ENCODE data around the gene GZF1.

GZF1 gene

GRCh38 chr20:23356203-23356602 is 5.8 kb upstream of the GZF1 start:
- no peak overlapping the region for H3K4me3 ChIP-seq (ENCODE audit: low read length)
- H3K9ac ChIP-seq (ENCODE audit: low read length), result peak overlapping the region; percentile 59
- H3K27ac ChIP-seq (ENCODE audit: low read depth, low read length), result no peak overlapping the region
- H2BK120ac ChIP-seq (ENCODE audit: low read depth, low read length), result no peak overlapping the region
- WGBS (ENCODE audit: extremely low coverage, insufficient coverage, low lambda C conversion rate), result no CpG with 5 or more reads among the region's 27 CpGs
- no peaks in the 10 kb centered on the region for H3K36me3 ChIP-seq (ENCODE audit: control insufficient read depth, insufficient read depth, low read length)
- peak overlapping the region; percentile 75 for H3K56ac ChIP-seq (ENCODE audit: low read length)
- H3K79me2 ChIP-seq (ENCODE audit: control insufficient read depth, insufficient read depth, low read length), result peaks cover 20% of the 10 kb centered on the region
- H3K4me2 ChIP-seq (ENCODE audit: low read length), result peak overlapping the region; percentile 30
- H3K79me1 ChIP-seq (ENCODE audit: low read length), result peaks cover 14% of the 10 kb centered on the region
- no peak overlapping the region for H3K18ac ChIP-seq (ENCODE audit: low read length)
- no peak overlapping the region for H2BK15ac ChIP-seq (replicated peaks; ENCODE audit: low read depth)
- H3K4me1 ChIP-seq (ENCODE audit: control insufficient read depth, low read depth, low read length), result peaks cover 2% of the 10 kb centered on the region
- no peak overlapping the region for H4K5ac ChIP-seq (ENCODE audit: low read length)
- no peak overlapping the region for H2AK5ac ChIP-seq (ENCODE audit: low read length)
- H2BK5ac ChIP-seq (ENCODE audit: low read length), result no peak overlapping the region
- H3K4ac ChIP-seq (ENCODE audit: low read depth, low read length), result no peak overlapping the region
- H3K27me3 ChIP-seq (ENCODE audit: insufficient read depth, low read length, poor library complexity), result no peaks in the 10 kb centered on the region
- no peak overlapping the region for H4K8ac ChIP-seq (ENCODE audit: low read depth, low read length)
- H3K23ac ChIP-seq (ENCODE audit: low read length), result no peak overlapping the region
- DNase-seq, result peak; percentile 72

- peak overlapping the region; percentile 5 for H2BK5ac ChIP-seq (ENCODE audit: low read length)
- WGBS (ENCODE audit: extremely low coverage, insufficient coverage, low lambda C conversion rate), result no CpG with 5 or more reads among the region's 71 CpGs
- H2BK120ac ChIP-seq (ENCODE audit: low read depth, low read length), result no peak overlapping the region
- H4K5ac ChIP-seq (ENCODE audit: low read length), result no peak overlapping the region
- no peak overlapping the region for H4K8ac ChIP-seq (ENCODE audit: low read depth, low read length)
- peaks cover 10% of the 10 kb centered on the region for H3K79me1 ChIP-seq (ENCODE audit: low read length)
- H3K4ac ChIP-seq (ENCODE audit: low read depth, low read length), result no peak overlapping the region
- H3K23ac ChIP-seq (ENCODE audit: low read length), result no peak overlapping the region
- no peak overlapping the region for H2AK5ac ChIP-seq (ENCODE audit: low read length)
- H2BK15ac ChIP-seq (replicated peaks; ENCODE audit: low read depth), result no peak overlapping the region
- peak overlapping the region; percentile 86 for H3K56ac ChIP-seq (ENCODE audit: low read length)
- peaks cover 3% of the 10 kb centered on the region for H3K4me1 ChIP-seq (ENCODE audit: control insufficient read depth, low read depth, low read length)
- H3K36me3 ChIP-seq (ENCODE audit: control insufficient read depth, insufficient read depth, low read length), result no peaks in the 10 kb centered on the region
- H3K79me2 ChIP-seq (ENCODE audit: control insufficient read depth, insufficient read depth, low read length), result peaks cover 10% of the 10 kb centered on the region
- no peaks in the 10 kb centered on the region for H3K27me3 ChIP-seq (ENCODE audit: insufficient read depth, low read length, poor library complexity)
- peak overlapping the region; percentile 28 for H3K27ac ChIP-seq (ENCODE audit: low read depth, low read length)
- peak overlapping the region; percentile 81 for H3K4me3 ChIP-seq (ENCODE audit: low read length)
- peak; percentile 100 for DNase-seq
- H3K9ac ChIP-seq (ENCODE audit: low read length), result peak overlapping the region; percentile 81
- H3K4me2 ChIP-seq (ENCODE audit: low read length), result peak overlapping the region; percentile 76
- H3K18ac ChIP-seq (ENCODE audit: low read length), result no peak overlapping the region
Observed at GRCh38 chr20:23357767-23358562, 4.0 kb upstream of the GZF1 start.

GRCh38 chr20:23358563-23358906 is 3.4 kb upstream of the GZF1 start:
- WGBS (ENCODE audit: extremely low coverage, insufficient coverage, low lambda C conversion rate), result no CpG with 5 or more reads among the region's 6 CpGs
- H3K4me3 ChIP-seq (ENCODE audit: low read length), result no peak overlapping the region

GRCh38 chr20:23358923-23359593 is 2.9 kb upstream of the GZF1 start:
- H3K4me2 ChIP-seq (ENCODE audit: low read length), result no peak overlapping the region
- no CpG with 5 or more reads among the region's 7 CpGs for WGBS (ENCODE audit: extremely low coverage, insufficient coverage, low lambda C conversion rate)
- H2BK120ac ChIP-seq (ENCODE audit: low read depth, low read length), result no peak overlapping the region
- H2BK15ac ChIP-seq (replicated peaks; ENCODE audit: low read depth), result no peak overlapping the region
- H2AK5ac ChIP-seq (ENCODE audit: low read length), result no peak overlapping the region
- no peak overlapping the region for H3K18ac ChIP-seq (ENCODE audit: low read length)
- H2BK5ac ChIP-seq (ENCODE audit: low read length), result no peak overlapping the region
- no peak overlapping the region for H3K9ac ChIP-seq (ENCODE audit: low read length)
- peaks cover 9% of the 10 kb centered on the region for H3K4me1 ChIP-seq (ENCODE audit: control insufficient read depth, low read depth, low read length)
- no peak overlapping the region for H3K56ac ChIP-seq (ENCODE audit: low read length)
- no peak overlapping the region for H3K23ac ChIP-seq (ENCODE audit: low read length)
- no peak for DNase-seq
- H4K8ac ChIP-seq (ENCODE audit: low read depth, low read length), result no peak overlapping the region
- peaks cover 12% of the 10 kb centered on the region for H3K79me1 ChIP-seq (ENCODE audit: low read length)
- no peak overlapping the region for H3K4me3 ChIP-seq (ENCODE audit: low read length)
- H3K36me3 ChIP-seq (ENCODE audit: control insufficient read depth, insufficient read depth, low read length), result no peaks in the 10 kb centered on the region
- no peak overlapping the region for H3K4ac ChIP-seq (ENCODE audit: low read depth, low read length)
- peaks cover 12% of the 10 kb centered on the region for H3K79me2 ChIP-seq (ENCODE audit: control insufficient read depth, insufficient read depth, low read length)
- no peak overlapping the region for H3K27ac ChIP-seq (ENCODE audit: low read depth, low read length)
- H3K27me3 ChIP-seq (ENCODE audit: insufficient read depth, low read length, poor library complexity), result no peaks in the 10 kb centered on the region
- no peak overlapping the region for H4K5ac ChIP-seq (ENCODE audit: low read length)

More at GRCh38 chr20:23358563-23358906, 3.4 kb upstream of the GZF1 start:
- H3K36me3 ChIP-seq (ENCODE audit: control insufficient read depth, insufficient read depth, low read length), result no peaks in the 10 kb centered on the region
- no peak overlapping the region for H2BK15ac ChIP-seq (replicated peaks; ENCODE audit: low read depth)
- peak overlapping the region; percentile 36 for H3K9ac ChIP-seq (ENCODE audit: low read length)
- peaks cover 9% of the 10 kb centered on the region for H3K4me1 ChIP-seq (ENCODE audit: control insufficient read depth, low read depth, low read length)
- peaks cover 14% of the 10 kb centered on the region for H3K79me2 ChIP-seq (ENCODE audit: control insufficient read depth, insufficient read depth, low read length)
- DNase-seq, result no peak
- no peak overlapping the region for H2BK5ac ChIP-seq (ENCODE audit: low read length)
- H4K5ac ChIP-seq (ENCODE audit: low read length), result no peak overlapping the region
- no peak overlapping the region for H2BK120ac ChIP-seq (ENCODE audit: low read depth, low read length)
- H3K4ac ChIP-seq (ENCODE audit: low read depth, low read length), result no peak overlapping the region
- H3K56ac ChIP-seq (ENCODE audit: low read length), result peak overlapping the region; percentile 37
- H3K79me1 ChIP-seq (ENCODE audit: low read length), result peaks cover 16% of the 10 kb centered on the region
- peak overlapping the region; percentile 8 for H3K4me2 ChIP-seq (ENCODE audit: low read length)
- no peak overlapping the region for H3K23ac ChIP-seq (ENCODE audit: low read length)
- no peak overlapping the region for H3K27ac ChIP-seq (ENCODE audit: low read depth, low read length)
- H2AK5ac ChIP-seq (ENCODE audit: low read length), result no peak overlapping the region
- no peaks in the 10 kb centered on the region for H3K27me3 ChIP-seq (ENCODE audit: insufficient read depth, low read length, poor library complexity)
- no peak overlapping the region for H4K8ac ChIP-seq (ENCODE audit: low read depth, low read length)
- no peak overlapping the region for H3K18ac ChIP-seq (ENCODE audit: low read length)

- Histone ChIP-seq H3K27ac (ENCODE audit: low read depth, low read length) (no peak overlapping the region), H2AK5ac (ENCODE audit: low read length) (no peak overlapping the region), H3K27me3 (ENCODE audit: insufficient read depth, low read length, poor library complexity) (no peaks in the 10 kb centered on the region), H3K4me3 (ENCODE audit: low read length) (no peak overlapping the region), H2BK15ac (replicated peaks; ENCODE audit: low read depth) (no peak overlapping the region), H3K4ac (ENCODE audit: low read depth, low read length) (no peak overlapping the region), H3K36me3 (ENCODE audit: control insufficient read depth, insufficient read depth, low read length) (peaks cover 2% of the 10 kb centered on the region), H3K56ac (ENCODE audit: low read length) (no peak overlapping the region), H4K8ac (ENCODE audit: low read depth, low read length) (no peak overlapping the region), H3K23ac (ENCODE audit: low read length) (no peak overlapping the region), H3K79me1 (ENCODE audit: low read length) (peaks cover 19% of the 10 kb centered on the region), H3K4me1 (ENCODE audit: control insufficient read depth, low read depth, low read length) (peaks cover 9% of the 10 kb centered on the region), H2BK120ac (ENCODE audit: low read depth, low read length) (no peak overlapping the region), H4K5ac (ENCODE audit: low read length) (no peak overlapping the region), H3K18ac (ENCODE audit: low read length) (no peak overlapping the region), H2BK5ac (ENCODE audit: low read length) (no peak overlapping the region), H3K79me2 (ENCODE audit: control insufficient read depth, insufficient read depth, low read length) (peaks cover 24% of the 10 kb centered on the region), H3K4me2 (ENCODE audit: low read length) (no peak overlapping the region), H3K9ac (ENCODE audit: low read length) (no peak overlapping the region)
- DNase-seq, result no peak
- no CpG with 5 or more reads among the region's 1 CpG for WGBS (ENCODE audit: extremely low coverage, insufficient coverage, low lambda C conversion rate)
Observed at GRCh38 chr20:23360531-23360930, 1.5 kb upstream of the GZF1 start.

All from mesendoderm (in vitro differentiated cells).